HG02981 (cell line): ENCODE results near the gene LONP1.

Source experiments
- ATAC-seq: cut with Tn5 transposase; IDR thresholded peaks from one replicate; pipeline ENCODE4 v1.9.1; 2021; ENCODE audit warnings: mild to moderate bottlenecking, moderate library complexity; ENCODE audit not compliant: unreplicated experiment

The LONP1 gene

GRCh38 chr19:5651361-5651760, 68.6 kb downstream of the LONP1 start:
- ATAC-seq, result no peak

- no peak for ATAC-seq
Measured at GRCh38 chr19:5648464-5648863, 71.5 kb downstream of the LONP1 start.

GRCh38 chr19:5646703-5647102, 73.2 kb downstream of the LONP1 start:
- ATAC-seq, result no peak

GRCh38 chr19:5645409-5645808, 74.5 kb downstream of the LONP1 start:
- no peak for ATAC-seq

GRCh38 chr19:5644037-5644436, 75.9 kb downstream of the LONP1 start:
- no peak for ATAC-seq

GRCh38 chr19:5643060-5643459, 76.9 kb downstream of the LONP1 start:
- no peak for ATAC-seq

- no peak for ATAC-seq
Measured at GRCh38 chr19:5642204-5642603, 77.7 kb downstream of the LONP1 start.
